Medulla oblongata (tissue), 1 donor: ENCODE results near the gene HIGD2B.
A peak's percentile ranks its signal among the peaks of the same experiment; 100 is the strongest.
"Not testable (repeated sequence)": the region's sequence is repeated elsewhere in the genome, so short reads cannot be mapped to it uniquely, and the experiment has no call there.

Experiments
- DNase-seq: peaks from one replicate; pipeline ENCODE4 v3.0.0-alpha.2; 2015; ENCODE audit errors: extremely low spot score

Gene HIGD2B

DNA sequence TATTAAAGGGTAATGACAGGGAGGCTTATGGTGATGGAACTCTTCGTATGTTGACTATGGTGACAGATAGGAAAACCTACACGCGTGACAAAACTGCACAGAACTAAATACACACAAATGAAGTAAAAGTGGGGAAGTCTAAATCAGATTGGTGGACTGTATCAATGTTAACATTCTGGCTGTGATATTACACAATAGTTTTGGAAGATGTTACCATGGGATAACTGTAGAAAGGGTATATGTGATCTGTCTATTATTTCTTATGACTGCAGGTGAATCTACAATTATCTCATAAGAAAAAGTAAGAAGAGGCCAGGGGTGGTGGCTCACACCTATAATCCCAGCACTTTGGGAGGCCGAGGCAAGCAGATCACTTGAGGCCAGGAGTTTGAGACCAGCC, 9.1 kb downstream of the HIGD2B start:
- no peak for DNase-seq

DNA sequence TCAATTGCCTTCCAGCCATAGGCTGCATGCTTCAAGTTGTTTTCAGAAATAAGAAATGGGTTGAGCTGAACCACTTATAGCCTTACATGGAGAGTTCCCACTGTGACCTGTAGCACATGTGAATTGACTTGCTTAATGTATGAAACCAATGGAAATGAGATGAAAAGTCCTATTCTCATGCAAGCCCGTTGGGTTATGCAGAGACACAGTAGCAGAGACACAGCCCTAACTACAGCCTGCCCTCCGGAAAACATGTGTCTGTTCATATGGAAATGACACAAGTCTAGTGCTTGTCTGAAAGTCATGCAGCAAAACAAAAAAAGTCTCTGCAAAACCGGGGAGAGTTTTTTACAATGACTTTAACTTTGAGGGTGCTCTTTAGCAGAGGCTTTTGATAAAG, 14.5 kb downstream of the HIGD2B start:
- DNase-seq = no peak

GRCh38 chr15:72670656-72671352, 15.2 kb downstream of the HIGD2B start:
- peak; percentile 77 for DNase-seq

GRCh38 chr15:72669803-72670202, 16.2 kb downstream of the HIGD2B start:
- not testable (repeated sequence) for DNase-seq

DNA sequence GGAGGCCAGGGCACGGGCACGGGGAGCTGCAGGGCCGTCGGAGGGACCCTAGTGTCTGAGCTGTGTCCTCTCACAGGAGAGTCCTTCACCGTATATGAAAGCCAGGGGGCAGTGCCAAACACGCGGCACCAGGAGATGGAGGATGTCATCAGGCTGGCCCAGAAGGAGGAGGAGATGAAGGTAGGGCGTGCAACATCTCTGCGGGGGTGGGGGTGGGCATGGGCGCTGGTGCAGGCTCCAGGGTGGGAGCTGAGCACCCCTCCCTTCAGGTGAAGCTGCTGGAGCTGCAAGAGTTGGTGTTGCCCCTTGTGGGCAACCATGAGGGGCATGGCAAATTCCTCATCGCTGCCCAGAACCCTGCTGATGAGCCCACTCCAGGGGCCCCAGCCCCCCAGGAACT, 20.3 kb downstream of the HIGD2B start:
- not testable (repeated sequence) for DNase-seq

- not testable (repeated sequence) for DNase-seq
Measured at GRCh38 chr15:72663931-72664330, 22.1 kb downstream of the HIGD2B start.

GRCh38 chr15:72661081-72661480, 24.9 kb downstream of the HIGD2B start:
- DNase-seq = not testable (repeated sequence)

- not testable (repeated sequence) for DNase-seq
Measured at GRCh38 chr15:72656014-72656413, 30.0 kb downstream of the HIGD2B start.

DNA sequence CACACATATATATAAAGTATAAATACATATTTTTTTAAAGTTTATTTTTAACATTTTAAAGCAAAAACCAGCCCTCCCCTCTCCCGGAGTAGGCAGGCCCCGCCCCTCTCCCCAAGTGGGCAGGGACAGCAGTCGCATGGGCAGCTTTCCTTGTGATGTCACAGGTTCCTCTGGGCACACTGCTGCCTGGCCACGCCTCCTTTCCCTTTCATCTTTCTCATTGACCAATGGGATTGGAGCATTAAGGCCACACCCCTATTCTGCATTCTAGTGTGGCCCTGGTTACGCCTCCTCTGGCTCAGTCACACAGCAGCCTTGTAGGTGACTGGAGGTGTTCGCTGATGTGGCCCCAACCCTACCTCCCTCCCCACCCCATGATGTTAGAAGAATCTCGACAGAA, 31.6 kb downstream of the HIGD2B start, which contains the start of gene GOLGA6B:
Gene GOLGA6B, plus strand, starts transcription at position 301 of the 400 bp plus-strand sequence. Its CDS starts 41 bp downstream, at position 342.
- DNase-seq = not testable (repeated sequence)

DNA sequence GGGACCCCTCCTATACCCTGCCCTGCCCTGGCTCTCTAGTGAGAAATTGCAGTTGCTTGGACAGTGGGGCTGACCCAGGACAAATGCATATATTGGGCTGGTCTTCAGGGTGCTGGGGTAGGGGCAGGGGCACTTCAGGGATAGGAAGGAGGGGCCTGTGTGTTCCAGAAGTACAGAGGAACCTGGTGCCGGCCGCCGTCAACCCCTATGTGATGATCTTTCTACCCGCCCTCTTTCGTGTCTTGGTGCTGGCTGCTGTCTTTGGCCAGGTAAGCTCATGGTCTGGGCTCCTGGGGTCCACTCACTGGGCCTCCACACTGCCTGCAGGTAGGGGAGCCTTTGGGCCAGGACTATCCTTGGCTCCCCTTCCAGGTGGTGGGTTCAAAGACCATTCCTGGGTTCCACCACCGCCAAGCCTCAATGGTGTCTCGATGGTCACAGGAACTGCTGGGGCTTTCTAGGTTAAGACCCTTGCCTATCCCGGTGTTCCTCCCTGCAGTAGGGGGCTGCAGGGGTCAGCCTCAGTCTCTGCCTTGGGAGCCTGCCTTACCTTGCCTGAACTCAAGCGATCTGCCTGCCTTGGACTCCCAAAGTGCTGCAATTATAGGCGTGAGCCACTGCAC, 37.2 kb downstream of the HIGD2B start:
- DNase-seq = not testable (repeated sequence)

- not testable (repeated sequence) for DNase-seq
Measured at GRCh38 chr15:72642271-72642670, 43.7 kb downstream of the HIGD2B start.

- not testable (repeated sequence) for DNase-seq
Measured at GRCh38 chr15:72639759-72640483, 46.1 kb downstream of the HIGD2B start.

DNA sequence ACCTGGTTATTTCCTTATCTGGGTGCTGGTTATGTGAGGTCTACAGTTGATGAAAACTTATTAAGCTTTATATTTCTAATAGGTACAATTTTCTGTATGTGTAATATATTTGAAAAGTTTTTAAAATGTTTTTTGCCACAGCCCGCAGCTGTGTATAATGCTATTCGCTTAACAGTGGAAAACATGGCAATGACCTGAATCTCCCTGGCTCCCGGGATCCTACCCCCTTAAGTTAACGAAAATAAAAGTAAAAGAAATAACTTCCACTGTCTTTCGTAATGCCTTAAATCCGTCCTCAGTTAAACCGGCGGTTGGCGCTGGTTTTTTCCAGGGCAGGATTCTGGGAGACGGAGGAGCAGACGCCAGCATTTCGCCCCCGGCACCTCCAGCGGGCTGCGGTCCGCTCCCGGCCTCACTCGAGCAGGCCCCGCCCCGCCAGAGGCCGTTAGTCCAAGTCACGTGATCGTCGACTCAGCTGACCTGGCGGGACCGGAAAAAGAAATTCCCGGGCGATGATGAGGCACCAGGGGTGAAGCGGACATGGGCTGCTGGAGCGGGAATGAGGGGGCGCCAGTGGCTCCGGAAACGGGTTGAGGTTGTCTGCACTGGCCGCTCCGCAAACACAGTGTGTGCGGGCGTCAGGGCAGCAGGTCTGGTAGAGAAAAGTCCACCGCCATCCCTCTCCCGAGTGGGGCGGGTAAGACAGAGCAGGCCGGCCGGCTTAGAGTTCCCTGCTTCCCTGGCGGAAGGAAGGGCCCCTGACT, 49.3 kb downstream of the HIGD2B start:
- peak; percentile 85 for DNase-seq

DNA sequence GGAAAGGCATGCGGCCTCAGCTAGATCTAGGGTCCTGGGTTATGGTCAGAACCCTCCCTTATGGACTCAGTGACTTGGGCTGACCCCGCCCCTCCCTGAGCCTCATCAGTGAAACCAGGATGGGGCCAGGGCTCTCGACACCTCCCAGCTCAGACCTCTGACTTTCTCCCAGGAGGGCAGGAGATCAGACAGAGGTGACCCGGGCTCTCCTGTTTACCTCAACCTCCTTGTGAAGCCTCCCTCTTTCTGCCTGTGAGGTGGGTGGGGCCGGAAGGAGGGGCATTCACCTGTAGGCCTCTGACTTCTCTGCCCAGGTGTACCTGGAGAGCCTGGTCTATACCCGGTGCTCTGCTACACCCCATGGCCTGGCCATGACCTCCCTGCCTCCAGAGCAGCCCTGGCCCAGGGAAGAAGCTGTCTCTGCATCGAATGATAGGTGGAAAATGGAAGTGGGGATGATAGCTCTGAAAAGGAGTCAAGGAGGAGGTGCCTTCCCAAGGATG, 56.9 kb downstream of the HIGD2B start:
- not testable (repeated sequence) for DNase-seq

DNA sequence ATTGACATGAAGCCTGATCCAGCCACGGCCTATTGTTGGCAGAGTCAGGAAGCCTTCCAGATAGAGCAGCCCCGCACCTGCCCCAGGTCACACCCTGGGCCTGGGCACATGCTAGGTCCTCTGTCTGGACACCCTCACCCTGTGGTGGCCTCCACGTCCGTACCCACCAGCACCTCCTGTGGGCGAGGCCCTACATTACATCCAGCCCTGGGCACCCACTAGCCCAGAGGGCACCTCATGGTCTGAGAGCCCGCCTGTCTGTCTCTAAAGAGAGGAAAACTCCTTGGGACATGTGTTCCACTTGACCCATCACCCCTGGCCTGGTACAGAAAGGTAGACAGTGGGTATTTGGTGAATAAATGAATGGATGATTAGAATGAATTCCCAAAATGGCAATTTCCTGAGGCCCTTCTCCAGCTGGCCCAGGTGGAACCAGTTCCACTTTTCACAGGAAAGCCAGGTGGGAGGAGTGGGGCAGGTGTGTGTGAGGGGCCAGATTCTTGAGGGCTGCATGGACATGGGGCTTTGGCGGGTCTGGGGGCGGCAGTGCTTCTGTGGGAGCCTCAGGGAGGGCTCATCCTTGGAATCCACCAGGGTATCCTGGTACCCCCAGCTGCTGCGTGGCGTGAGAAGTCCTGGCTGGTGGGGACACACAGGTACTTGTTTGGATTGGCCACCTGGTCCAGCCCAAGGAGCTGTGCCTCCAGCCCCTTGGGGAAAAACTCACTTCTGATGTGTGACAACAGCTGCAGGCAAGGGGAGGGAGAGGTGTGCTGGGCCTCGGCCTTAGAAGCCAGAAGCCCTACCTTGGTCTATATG, 57.5 kb downstream of the HIGD2B start:
- not testable (repeated sequence) for DNase-seq

DNA sequence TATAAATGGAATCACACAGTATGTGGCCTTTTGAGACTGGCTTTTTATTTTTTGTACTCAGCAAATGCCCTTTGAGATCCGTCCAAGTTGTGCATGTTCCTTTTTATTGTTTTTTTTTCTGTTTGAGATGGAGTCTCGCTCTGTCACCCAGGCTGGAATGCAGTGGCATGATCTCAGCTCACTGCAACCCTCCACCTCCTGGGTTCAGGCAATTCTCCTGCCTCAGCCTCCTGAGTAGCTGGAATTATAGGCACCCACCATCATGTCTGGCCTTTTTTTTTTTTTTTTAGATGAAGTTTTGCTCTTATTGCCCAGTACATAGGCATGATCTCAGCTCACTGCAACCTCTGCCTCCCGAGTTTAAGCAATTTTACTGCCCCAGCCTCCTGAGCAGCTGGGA, 59.8 kb downstream of the HIGD2B start:
- not testable (repeated sequence) for DNase-seq
